Fibroblast of lung (primary cell): ENCODE results near the gene MYO7A.

Experiments
- CTCF ChIP-seq, 2 donors: IDR thresholded peaks in 1 of 2; conservative IDR thresholded peaks in 1 of 2; 1 replicate in 1 of 2; 2 replicates in 1 of 2; pipeline ENCODE4 v1.5.1; 2011 to 2012; ENCODE audit warnings: low read length in 2 of 2, control low read depth in 1 of 2, inconsistent platforms in 1 of 2, low read depth in 1 of 2, mild to moderate bottlenecking in 1 of 2
- EZH2 ChIP-seq: IDR thresholded peaks from 2 replicates; pipeline ENCODE4 v1.5.1; 2012; ENCODE audit warnings: low read length, control low read depth, mild to moderate bottlenecking; ENCODE audit errors: missing control alignments

- TF ChIP-seq CTCF (conservative IDR thresholded peaks at IDR 0.05 in 1 of 2, IDR thresholded peaks at IDR 0.05 in 1 of 2; ENCODE audit: low read depth in 1 of 2, low read length in 2 of 2) (no peak), EZH2 (no peak)
Observed at GRCh38 chr11:77252555-77253270, 124.7 kb downstream of the MYO7A start.
